Left lung (tissue), 10 donors: ENCODE data around the gene TRPM5. TPM values are rescaled to one million over a fixed set of nuclear protein-coding genes. Genes with fewer than 3 reads are reported as not detected.

Experiments used
- ATAC-seq: fragments of 200-7000 bp; cut with Tn5 transposase; one replicate; pipeline ENCODE4 v1.9.1; 2020; ENCODE audit warnings: moderate library complexity
- DNase-seq, 4 donors: peaks; one replicate each; pipeline ENCODE4 v3.0.0-alpha.2; 2013 to 2020
- H3K27ac ChIP-seq, 2 donors: fragments of 200-600 bp; sonication (generic) in 1 of 2; one replicate each; pipeline versions ENCODE4 v1.5.0 to v1.8.0; 2020 to 2021
- H3K27me3 ChIP-seq, 2 donors: fragments of 200-600 bp; sonication (generic) in 1 of 2; one replicate each; pipeline versions ENCODE4 v1.5.0 to v1.8.0; 2020 to 2021
- H3K36me3 ChIP-seq, 2 donors: fragments of 200-600 bp; sonication (generic) in 1 of 2; one replicate each; pipeline versions ENCODE4 v1.5.0 to v1.8.0; 2020 to 2021
- H3K4me1 ChIP-seq, 2 donors: fragments of 200-600 bp; one replicate each; pipeline ENCODE4 v1.8.0; 2021
- H3K4me3 ChIP-seq, 2 donors: fragments of 200-600 bp; sonication (generic) in 1 of 2; one replicate each; pipeline versions ENCODE4 v1.5.0 to v1.8.0; 2020 to 2021; ENCODE audit warnings: mild to moderate bottlenecking in 1 of 2
- H3K9me3 ChIP-seq, 2 donors: fragments of 200-600 bp; sonication (generic) in 1 of 2; one replicate each; pipeline versions ENCODE4 v1.5.0 to v1.8.0; 2020 to 2021
- CTCF ChIP-seq, 2 donors: fragments of 200-600 bp; sonication (generic) in 1 of 2; IDR thresholded peaks; one replicate each; pipeline versions ENCODE4 v1.5.0 to v1.8.0; 2021; ENCODE audit warnings: antibody characterized with exemption in 2 of 2
- intact Hi-C, 2 donors: fragments of 100-400 bp; cut with DNase I; formaldehyde crosslinking; loops; one replicate each; pipeline versions ENCODE4 v1.11.2 to v1.14.2; 2022
- polyA plus RNA-seq, 6 donors: library from polyadenylated mRNA; unstranded; fragments of 120-200 nt; gene quantifications; one replicate each; pipeline ENCODE4 v1.2.1, GENCODE V29; 2013; ENCODE audit not compliant: insufficient read length in 6 of 6
- total RNA-seq, 2 donors: library from RNA; stranded (reverse); fragmentation: NEBNext Ultra II Directional; extraction: Animal tissue kit (Norgen Biotek cat#: 25700); gene quantifications; one replicate each; pipeline ENCODE4 v1.2.1, GENCODE V29; 2021
- donor health status: DM: no; HTN: yes; CAD: no.
- donor health status: DM: no; HTN: no; CAD: no.

The TRPM5 gene
- total and polyA plus RNA-seq, 8 donors: 0.14 to 0.40 (median 0.31) TPM; not detected in 2

- no peak for DNase-seq
- no peaks in the 10 kb centered on the region for H3K9me3 ChIP-seq
- no peak for ATAC-seq
- H3K4me3 ChIP-seq: no peak overlapping the region
- TF ChIP-seq CTCF (IDR thresholded peaks at IDR 0.05): no peak
- no peaks in the 10 kb centered on the region for H3K36me3 ChIP-seq
- intact Hi-C loops: no loop called here
- no peaks in the 10 kb centered on the region for H3K27me3 ChIP-seq
- H3K4me1 ChIP-seq: peaks cover 0 to 10% of the 10 kb centered on the region in 2 donors
- H3K27ac ChIP-seq: no peak overlapping the region
Measured at GRCh38 chr11:2465202-2466068, 21.1 kb upstream of the TRPM5 start.

GRCh38 chr11:2464451-2465165, 20.3 kb upstream of the TRPM5 start:
- intact Hi-C loops: no loop called here
- TF ChIP-seq CTCF (IDR thresholded peaks at IDR 0.05): no peak
- H3K27ac ChIP-seq: no peak overlapping the region
- H3K27me3 ChIP-seq: no peaks in the 10 kb centered on the region
- H3K4me1 ChIP-seq: peaks cover 0 to 10% of the 10 kb centered on the region in 2 donors
- ATAC-seq: no peak
- no peak for DNase-seq
- H3K4me3 ChIP-seq: no peak overlapping the region
- H3K9me3 ChIP-seq: no peaks in the 10 kb centered on the region
- H3K36me3 ChIP-seq: no peaks in the 10 kb centered on the region

- H3K4me3 ChIP-seq: no peak overlapping the region
- intact Hi-C loops: no loop called here
- no peaks in the 10 kb centered on the region for H3K27me3 ChIP-seq
- H3K36me3 ChIP-seq: no peaks in the 10 kb centered on the region
- peak; percentile 20 for ATAC-seq
- peaks cover 0 to 10% of the 10 kb centered on the region in 2 donors for H3K4me1 ChIP-seq
- peak overlapping the region; percentile 33 to 50 for H3K27ac ChIP-seq
- no peak for DNase-seq
- H3K9me3 ChIP-seq: no peaks in the 10 kb centered on the region
- TF ChIP-seq CTCF (IDR thresholded peaks at IDR 0.05): no peak
Measured at GRCh38 chr11:2463766-2464277, 19.5 kb upstream of the TRPM5 start.

- no peak overlapping the region for H3K4me3 ChIP-seq
- intact Hi-C loops: no loop called here
- DNase-seq: peak in 3 of 4 donors; percentile 75 to 90 (median 77)
- no peaks in the 10 kb centered on the region for H3K36me3 ChIP-seq
- no peak for TF ChIP-seq CTCF (IDR thresholded peaks at IDR 0.05)
- no peaks in the 10 kb centered on the region for H3K9me3 ChIP-seq
- H3K27ac ChIP-seq: peak overlapping the region; percentile 50 to 59
- peaks cover 0 to 10% of the 10 kb centered on the region in 2 donors for H3K4me1 ChIP-seq
- H3K27me3 ChIP-seq: no peaks in the 10 kb centered on the region
- peak; percentile 91 for ATAC-seq
Measured at GRCh38 chr11:2462986-2463765, 18.9 kb upstream of the TRPM5 start.
